CD14-positive monocyte (primary cell): ENCODE results near the gene SCAF8. TPM values are rescaled to one million over a fixed set of nuclear protein-coding genes. Genes with fewer than 3 reads are reported as not detected.
A peak's percentile ranks its signal among the peaks of the same experiment; 100 is the strongest.

Source experiments
- DNase-seq, 3 donors: peaks; one replicate each; pipeline ENCODE4 v3.0.0-alpha.2; 2011 to 2022
- H2AFZ ChIP-seq: 2 replicates; pipeline ENCODE4 v1.6.0; 2012; ENCODE audit warnings: mild to moderate bottlenecking, low read depth, low read length, inconsistent platforms; ENCODE audit not compliant: insufficient read depth, poor library complexity, severe bottlenecking
- H3K27ac ChIP-seq, 2 donors: 1 replicate in 1 of 2; 2 replicates in 1 of 2; pipeline ENCODE4 v1.5.1; 2012 to 2013; ENCODE audit warnings: low read length in 2 of 2, control low read depth in 1 of 2, inconsistent platforms in 1 of 2, low read depth in 1 of 2, mild to moderate bottlenecking in 1 of 2
- H3K27me3 ChIP-seq, 2 donors: one replicate each; pipeline versions ENCODE4 v1.6.0 to v1.6.1; 2011 to 2013; ENCODE audit warnings: low read length in 2 of 2; ENCODE audit not compliant: control insufficient read depth in 2 of 2, insufficient read depth in 2 of 2
- H3K36me3 ChIP-seq, 2 donors: replicated peaks in 1 of 2; 1 replicate in 1 of 2; 2 replicates in 1 of 2; pipeline versions ENCODE4 v1.5.1 to v1.6.1; 2012 to 2013; ENCODE audit warnings: low read length in 2 of 2, control low read depth in 1 of 2, inconsistent platforms in 1 of 2, mild to moderate bottlenecking in 1 of 2; ENCODE audit not compliant: insufficient read depth in 2 of 2, control insufficient read depth in 1 of 2
- H3K4me1 ChIP-seq, 2 donors: 1 replicate in 1 of 2; 2 replicates in 1 of 2; pipeline versions ENCODE4 v1.5.1 to v1.6.1; 2012 to 2013; ENCODE audit warnings: low read length in 2 of 2, control low read depth in 1 of 2, inconsistent platforms in 1 of 2, mild to moderate bottlenecking in 1 of 2, moderate library complexity in 1 of 2; ENCODE audit not compliant: insufficient read depth in 2 of 2, control insufficient read depth in 1 of 2
- H3K4me2 ChIP-seq: replicated peaks from 2 replicates; pipeline ENCODE3; 2012; ENCODE audit warnings: low read length, moderate library complexity, mild to moderate bottlenecking; ENCODE audit not compliant: poor library complexity, severe bottlenecking; ENCODE audit errors: extremely low read depth
- H3K4me3 ChIP-seq, 3 experiments: fragments of 200-600 bp in 1 of 3; sonication (generic) in 1 of 3; replicated peaks in 1 of 3; 1 replicate in 2 of 3; 2 replicates in 1 of 3; pipeline ENCODE4 v1.5.1; 2011 to 2013; ENCODE audit warnings: low read length in 3 of 3, mild to moderate bottlenecking in 3 of 3, control low read depth in 2 of 3, low read depth in 2 of 3, inconsistent platforms in 1 of 3, moderate library complexity in 1 of 3
- H3K79me2 ChIP-seq: 2 replicates; pipeline ENCODE4 v1.6.0; 2012; ENCODE audit warnings: mild to moderate bottlenecking, control low read depth, inconsistent platforms, low read length, moderate library complexity; ENCODE audit not compliant: insufficient read depth
- H3K9ac ChIP-seq: 2 replicates; pipeline ENCODE4 v1.6.0; 2017; ENCODE audit warnings: low read length, mild to moderate bottlenecking; ENCODE audit not compliant: insufficient read depth, poor library complexity, severe bottlenecking
- H3K9me3 ChIP-seq, 2 donors: replicated peaks in 1 of 2; 1 replicate in 1 of 2; 2 replicates in 1 of 2; pipeline versions ENCODE4 v1.5.1 to v1.6.1; 2012 to 2013; ENCODE audit warnings: low read length in 2 of 2, control low read depth in 1 of 2; ENCODE audit not compliant: control insufficient read depth in 1 of 2, insufficient read depth in 1 of 2
- H4K20me1 ChIP-seq: 2 replicates; pipeline ENCODE4 v1.6.0; 2012; ENCODE audit warnings: mild to moderate bottlenecking, low read length, control low read depth, moderate library complexity; ENCODE audit not compliant: insufficient read depth
- H3K27ac Mint-ChIP-seq, 7 donors: one replicate each; pipeline ENCODE4 v1.8.0; 2020; ENCODE audit warnings: mild to moderate bottlenecking in 7 of 7, mixed read lengths in 7 of 7, moderate library complexity in 6 of 7, inconsistent platforms in 2 of 7
- H3K27me3 Mint-ChIP-seq, 3 donors: one replicate each; pipeline ENCODE4 v1.8.0; 2021 to 2022; ENCODE audit warnings: low read depth in 3 of 3, mild to moderate bottlenecking in 3 of 3, mixed read lengths in 3 of 3, moderate library complexity in 3 of 3, inconsistent platforms in 1 of 3
- H3K36me3 Mint-ChIP-seq, 2 donors: one replicate each; pipeline ENCODE4 v1.8.0; 2020; ENCODE audit warnings: mixed read lengths in 2 of 2, inconsistent platforms in 1 of 2, mild to moderate bottlenecking in 1 of 2
- H3K4me1 Mint-ChIP-seq: one replicate; pipeline ENCODE4 v1.8.0; 2020; ENCODE audit warnings: mild to moderate bottlenecking, mixed read lengths
- H3K4me3 Mint-ChIP-seq, 2 donors: one replicate each; pipeline ENCODE4 v1.8.0; 2020; ENCODE audit warnings: mild to moderate bottlenecking in 2 of 2, mixed read lengths in 2 of 2, moderate library complexity in 1 of 2
- H3K9me3 Mint-ChIP-seq, 7 donors: one replicate each; pipeline ENCODE4 v1.8.0; 2020 to 2022; ENCODE audit warnings: mixed read lengths in 7 of 7, mild to moderate bottlenecking in 6 of 7, moderate library complexity in 6 of 7, inconsistent platforms in 2 of 7
- CTCF ChIP-seq: fragments of 200-600 bp; IDR thresholded peaks from one replicate; pipeline ENCODE4 v1.8.0; 2022; ENCODE audit warnings: antibody characterized with exemption, mild to moderate bottlenecking
- WGBS: methylation state at CpG from one replicate; pipeline ENCODE4 v1.1.5; 2013; ENCODE audit warnings: missing lambda C conversion rate; ENCODE audit not compliant: insufficient coverage; 5-methylcytosine and 5-hydroxymethylcytosine counted together
- intact Hi-C, 2 donors: fragments of 100-400 bp; cut with micrococcal nuclease; formaldehyde crosslinking; loops; one replicate each; pipeline versions ENCODE4 v1.15.0 to v1.15.1; 2023
- polyA plus RNA-seq, 3 donors: library from polyadenylated mRNA; depleted of rRNA in 1 of 3; unstranded in 2 of 3; stranded (reverse) in 1 of 3; fragments of 300-500 nt in 2 of 3; fragments of >200 nt in 1 of 3; fragmentation: Illumina TruSeq in 2 of 3; gene quantifications; 1 replicate in 2 of 3; 2 replicates in 1 of 3; pipeline ENCODE4 v1.2.3, GENCODE V29; 2012 to 2021

The SCAF8 gene
- polyA plus RNA-seq, 3 donors = 2.8 to 18.5 (median 4.2) TPM

DNA sequence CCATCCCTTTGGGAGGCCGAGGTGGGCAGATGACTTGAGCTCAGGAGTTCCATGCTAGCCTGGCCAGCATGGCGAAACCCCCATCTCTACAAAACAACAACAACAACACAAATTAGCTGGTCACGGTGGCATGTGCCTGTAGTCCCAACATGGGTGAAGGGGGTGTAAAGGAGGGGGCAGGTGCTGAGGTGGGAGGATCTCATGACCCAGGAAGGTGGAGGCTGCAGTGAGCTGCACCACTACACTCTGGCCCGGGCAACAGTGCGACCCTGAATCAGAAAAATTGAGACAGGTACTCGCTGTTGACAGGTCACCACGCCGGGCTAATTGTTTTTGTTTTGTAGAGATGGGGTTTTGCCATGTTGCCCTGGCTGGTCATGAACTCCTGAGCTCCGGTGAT, 4.2 kb downstream of the SCAF8 start:
- no peaks in the 10 kb centered on the region for H3K27me3 ChIP-seq
- no peak for DNase-seq
- TF ChIP-seq CTCF = no peak
- H3K4me1 ChIP-seq = peaks cover 21 to 45% of the 10 kb centered on the region in 2 donors
- H3K36me3 Mint-ChIP-seq = peaks cover 9 to 16% of the 10 kb centered on the region in 2 donors
- intact Hi-C loops = loop anchor here in 1 of 2 donors (10.0 kb wide), 1 partner anchor 57 kb away; no protein-coding TSS in a partner anchor
- H3K79me2 ChIP-seq = peaks cover 88% of the 10 kb centered on the region
- no peak overlapping the region for H3K4me3 Mint-ChIP-seq
- H3K4me1 Mint-ChIP-seq = peaks cover 57% of the 10 kb centered on the region
- H4K20me1 ChIP-seq = peaks cover 83% of the 10 kb centered on the region
- 100% methylated on average over 1 of the region's 9 CpGs for WGBS
- H3K27ac ChIP-seq = peak overlapping the region in 1 of 2 donors; percentile 56
- no peaks in the 10 kb centered on the region for H3K9me3 ChIP-seq
- no peak overlapping the region for H3K4me3 ChIP-seq
- H3K27me3 Mint-ChIP-seq = peaks cover 0 to 2% (median 0%) of the 10 kb centered on the region in 3 donors
- peak overlapping the region in 3 of 7 donors; percentile 21 to 68 (median 57) for H3K27ac Mint-ChIP-seq
- H3K9ac ChIP-seq = no peak overlapping the region
- no peak overlapping the region for H2AFZ ChIP-seq
- no peaks in the 10 kb centered on the region for H3K9me3 Mint-ChIP-seq
- H3K36me3 ChIP-seq = peaks cover 5 to 16% of the 10 kb centered on the region in 2 donors
- no peak overlapping the region for H3K4me2 ChIP-seq

DNA sequence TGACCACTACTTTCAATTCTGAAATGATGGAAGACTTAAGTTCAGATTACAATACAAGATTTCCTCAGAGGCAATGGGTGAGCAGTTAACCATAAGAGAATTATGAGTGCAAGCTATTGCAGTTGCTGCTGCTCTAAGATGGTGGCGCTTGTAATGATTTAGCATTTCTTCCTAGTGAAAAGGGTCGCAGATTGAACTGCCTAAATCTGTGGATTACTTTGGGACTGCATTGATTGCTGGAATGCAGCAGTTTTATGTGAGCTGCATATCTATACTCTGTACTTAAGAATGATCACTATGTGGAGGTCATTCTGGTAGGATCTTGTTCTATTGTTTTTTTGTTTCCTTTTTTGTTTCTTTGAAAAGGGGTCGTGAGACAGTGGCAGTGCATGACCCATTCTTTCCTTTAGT, 5.3 kb downstream of the SCAF8 start:
- Mint-ChIP-seq H3K36me3 (peaks cover 9 to 16% of the 10 kb centered on the region in 2 donors), H3K9me3 (no peaks in the 10 kb centered on the region), H3K27me3 (peaks cover 0 to 2% (median 0%) of the 10 kb centered on the region in 3 donors), H3K4me1 (peaks cover 52% of the 10 kb centered on the region), H3K27ac (peak overlapping the region in 3 of 7 donors; percentile 5 to 68 (median 59)), H3K4me3 (no peak overlapping the region)
- Histone ChIP-seq H3K9ac (no peak overlapping the region), H3K9me3 (no peaks in the 10 kb centered on the region), H3K36me3 (peaks cover 5 to 23% of the 10 kb centered on the region in 2 donors), H4K20me1 (peaks cover 94% of the 10 kb centered on the region), H3K4me2 (no peak overlapping the region), H3K4me3 (no peak overlapping the region), H3K4me1 (peaks cover 17 to 41% of the 10 kb centered on the region in 2 donors), H3K79me2 (peaks cover 99% of the 10 kb centered on the region), H2AFZ (no peak overlapping the region), H3K27ac (peak overlapping the region in 1 of 2 donors; percentile 56), H3K27me3 (no peaks in the 10 kb centered on the region)
- intact Hi-C loops = loop anchor here in 1 of 2 donors (10.0 kb wide), 1 partner anchor 56 kb away; no protein-coding TSS in a partner anchor
- no peak for TF ChIP-seq CTCF
- DNase-seq = no peak
- 86% methylated on average over 2 of the region's 3 CpGs for WGBS
